Breast epithelium (tissue), 4 donors: ENCODE data around the gene DDX46. TPM values are rescaled to one million over a fixed set of nuclear protein-coding genes. Genes with fewer than 3 reads are reported as not detected.
"Not testable (repeated sequence)": the region's sequence is repeated elsewhere in the genome, so short reads cannot be mapped to it uniquely, and the experiment has no call there.

Experiments
- DNase-seq, 2 donors: peaks; one replicate each; pipeline ENCODE4 v3.0.0-alpha.2; 2019; ENCODE audit warnings: low spot score in 2 of 2
- H3K27ac ChIP-seq, 2 donors: fragments of 200-600 bp; sonication (generic) in 1 of 2; one replicate each; pipeline ENCODE4 v1.5.1; 2016 to 2019; ENCODE audit warnings: mild to moderate bottlenecking in 1 of 2
- H3K27me3 ChIP-seq, 2 donors: fragments of 200-600 bp; sonication (generic) in 1 of 2; one replicate each; pipeline versions ENCODE4 v1.5.1 to v1.6.0; 2017 to 2019; ENCODE audit warnings: control low read depth in 1 of 2, mild to moderate bottlenecking in 1 of 2
- H3K36me3 ChIP-seq: fragments of 200-600 bp; one replicate; pipeline ENCODE4 v1.5.1; 2019
- H3K4me1 ChIP-seq, 2 donors: fragments of 200-600 bp; sonication (generic); one replicate each; pipeline ENCODE4 v1.5.1; 2016 to 2019; ENCODE audit warnings: control low read depth in 1 of 2
- H3K4me3 ChIP-seq, 3 donors: fragments of 200-600 bp; sonication (generic); 1 replicate in 2 of 3; 2 replicates in 1 of 3; pipeline ENCODE4 v1.5.1; 2016 to 2019; ENCODE audit warnings: mild to moderate bottlenecking in 3 of 3, moderate library complexity in 2 of 3
- H3K9me3 ChIP-seq, 2 donors: fragments of 200-600 bp; sonication (generic) in 1 of 2; one replicate each; pipeline ENCODE4 v1.5.1; 2016 to 2019; ENCODE audit warnings: control low read depth in 1 of 2
- POLR2A ChIP-seq: fragments of 450-650 bp; IDR thresholded peaks from one replicate; pipeline ENCODE4 v1.6.1; 2016; ENCODE audit warnings: antibody characterized with exemption, mild to moderate bottlenecking, moderate library complexity
- POLR2AphosphoS5 ChIP-seq, 3 donors: sonication (generic); formaldehyde crosslinking; IDR thresholded peaks; one replicate each; pipeline ENCODE4 v1.6.1; 2017; ENCODE audit warnings: antibody characterized with exemption in 3 of 3
- intact Hi-C: fragments of 100-400 bp; cut with DNase I; formaldehyde crosslinking; loops from one replicate; pipeline ENCODE4 v1.15.1; 2023; ENCODE audit warnings: low total_unique reads
- total RNA-seq, 3 donors: library from RNA; depleted of rRNA; stranded (reverse); fragments of >200 nt; gene quantifications; one replicate each; pipeline ENCODE4 v1.1.0, GENCODE V29; 2016
- TF ChIP-seq, protein P1 (sequence below), 3 donors: fragments of 450-650 bp; IDR thresholded peaks; one replicate each; pipeline ENCODE4 v1.5.1; 2016 to 2017; ENCODE audit warnings: antibody characterized with exemption in 3 of 3, mild to moderate bottlenecking in 3 of 3, moderate library complexity in 3 of 3

The DDX46 gene
- total RNA-seq, 3 donors from 2014 or later = 37.8 to 62.6 (median 51.1) TPM

DNA sequence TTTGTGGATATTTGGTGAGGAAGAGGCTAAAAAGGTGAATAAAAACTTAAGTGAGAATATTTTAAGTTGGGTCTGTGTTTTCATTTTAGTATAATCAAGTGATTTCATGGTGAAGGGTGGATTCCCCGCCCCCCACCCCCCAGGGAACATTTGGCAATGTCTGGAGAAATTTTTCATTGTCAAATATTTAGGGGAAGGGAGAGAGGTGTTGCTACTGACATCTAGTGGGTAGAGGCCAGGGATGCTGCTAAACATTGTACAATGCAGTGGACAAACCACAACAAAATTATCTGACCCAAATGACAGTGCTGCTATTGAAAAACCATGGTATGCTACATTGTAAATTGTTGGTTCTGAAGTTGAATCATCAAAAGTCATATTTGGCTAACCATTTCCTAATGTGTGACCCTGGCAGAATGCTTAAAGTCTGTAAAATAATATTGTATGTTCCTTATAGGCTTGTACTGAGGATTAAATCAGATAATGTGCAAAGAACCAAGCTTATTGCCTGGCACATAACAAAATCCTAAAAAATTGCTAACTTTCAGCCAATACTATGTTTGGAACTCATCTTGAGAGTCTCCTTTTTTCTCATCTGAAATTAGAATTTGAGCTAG, 92.8 kb downstream of the DDX46 start:
- Histone ChIP-seq H3K27me3 (no peaks in the 10 kb centered on the region), H3K4me3 (no peak overlapping the region), H3K4me1 (peaks cover 0 to 11% of the 10 kb centered on the region in 2 donors), H3K27ac (no peak overlapping the region), H3K9me3 (no peaks in the 10 kb centered on the region), H3K36me3 (peaks cover 3% of the 10 kb centered on the region)
- TF ChIP-seq, protein P1, sequence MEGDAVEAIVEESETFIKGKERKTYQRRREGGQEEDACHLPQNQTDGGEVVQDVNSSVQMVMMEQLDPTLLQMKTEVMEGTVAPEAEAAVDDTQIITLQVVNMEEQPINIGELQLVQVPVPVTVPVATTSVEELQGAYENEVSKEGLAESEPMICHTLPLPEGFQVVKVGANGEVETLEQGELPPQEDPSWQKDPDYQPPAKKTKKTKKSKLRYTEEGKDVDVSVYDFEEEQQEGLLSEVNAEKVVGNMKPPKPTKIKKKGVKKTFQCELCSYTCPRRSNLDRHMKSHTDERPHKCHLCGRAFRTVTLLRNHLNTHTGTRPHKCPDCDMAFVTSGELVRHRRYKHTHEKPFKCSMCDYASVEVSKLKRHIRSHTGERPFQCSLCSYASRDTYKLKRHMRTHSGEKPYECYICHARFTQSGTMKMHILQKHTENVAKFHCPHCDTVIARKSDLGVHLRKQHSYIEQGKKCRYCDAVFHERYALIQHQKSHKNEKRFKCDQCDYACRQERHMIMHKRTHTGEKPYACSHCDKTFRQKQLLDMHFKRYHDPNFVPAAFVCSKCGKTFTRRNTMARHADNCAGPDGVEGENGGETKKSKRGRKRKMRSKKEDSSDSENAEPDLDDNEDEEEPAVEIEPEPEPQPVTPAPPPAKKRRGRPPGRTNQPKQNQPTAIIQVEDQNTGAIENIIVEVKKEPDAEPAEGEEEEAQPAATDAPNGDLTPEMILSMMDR (IDR thresholded peaks at IDR 0.05) = no peak
- TF ChIP-seq POLR2A (no peak), POLR2AphosphoS5 (IDR thresholded peaks at IDR 0.05) (no peak)
- intact Hi-C loops = no loop called here
- DNase-seq = no peak

DNA sequence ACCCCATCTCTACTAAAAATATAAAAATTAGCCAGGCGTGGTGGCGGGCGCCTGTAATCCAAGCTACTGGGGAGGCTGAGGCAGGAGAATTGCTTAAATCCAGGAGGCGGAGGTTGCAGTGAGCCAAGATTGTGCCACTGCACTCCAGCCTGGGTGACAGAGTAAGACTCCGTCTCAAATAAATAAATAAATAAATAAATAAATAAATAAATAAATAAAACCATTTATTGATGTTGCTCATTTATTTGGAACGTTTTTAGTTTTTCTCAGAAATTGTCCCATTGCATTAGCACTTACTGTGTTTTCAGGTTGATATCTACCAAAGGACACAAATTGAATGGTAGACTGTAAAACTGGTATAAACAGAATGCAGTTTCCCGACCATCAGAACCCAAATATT, 97.9 kb downstream of the DDX46 start:
- H3K4me1 ChIP-seq, intact Hi-C loops, H3K27me3 ChIP-seq, H3K4me3 ChIP-seq, DNase-seq, H3K9me3 ChIP-seq, H3K36me3 ChIP-seq, H3K27ac ChIP-seq: not testable (repeated sequence)

DNA sequence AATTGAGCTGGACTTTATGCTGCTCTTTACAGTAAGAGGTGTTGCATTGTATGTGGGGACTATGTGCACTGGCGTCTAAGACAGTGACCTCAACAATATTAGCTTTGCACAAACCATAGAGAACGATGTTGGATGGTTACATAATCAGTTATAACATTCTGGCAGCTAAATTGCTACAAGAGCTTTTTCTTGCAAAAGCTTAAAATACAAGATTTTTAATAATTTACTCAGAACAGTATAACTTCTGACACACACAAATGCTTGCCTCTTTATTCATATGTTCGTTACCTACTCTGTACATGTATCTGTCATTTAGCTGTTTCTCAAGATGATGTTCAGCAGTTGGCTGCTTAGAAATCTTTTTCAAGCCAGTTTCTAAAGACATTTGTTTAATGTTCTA, 98.8 kb downstream of the DDX46 start:
- intact Hi-C loops = no loop called here
- DNase-seq = no peak
- Histone ChIP-seq H3K4me1 (no peaks in the 10 kb centered on the region), H3K4me3 (no peak overlapping the region), H3K27ac (no peak overlapping the region), H3K9me3 (no peaks in the 10 kb centered on the region), H3K36me3 (peaks cover 3% of the 10 kb centered on the region), H3K27me3 (no peaks in the 10 kb centered on the region)
- TF ChIP-seq, protein P1 (IDR thresholded peaks at IDR 0.05) = no peak
- TF ChIP-seq POLR2AphosphoS5 (IDR thresholded peaks at IDR 0.05) (no peak), POLR2A (no peak)

DNA sequence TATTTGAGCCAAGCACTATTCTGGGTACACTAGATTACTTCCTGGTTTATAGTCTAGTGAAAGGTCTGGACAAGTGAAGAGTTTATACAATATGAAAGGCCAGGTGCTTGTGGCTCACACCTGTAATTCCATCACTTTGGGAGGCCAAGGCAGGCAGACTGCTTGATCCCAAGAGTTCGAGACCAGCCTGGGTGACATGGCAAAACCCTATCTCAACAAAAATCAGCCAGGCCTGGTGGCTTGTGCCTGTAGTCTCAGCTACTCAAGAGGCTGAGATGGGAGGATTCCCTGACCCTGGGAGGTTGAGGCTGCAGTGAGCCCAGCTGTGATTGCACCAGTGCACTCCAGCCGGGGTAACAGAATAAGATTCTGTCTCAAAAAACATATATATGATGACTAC, 106.1 kb downstream of the DDX46 start:
- H3K27ac ChIP-seq = no peak overlapping the region
- H3K4me3 ChIP-seq = no peak overlapping the region
- H3K27me3 ChIP-seq = no peaks in the 10 kb centered on the region
- no peaks in the 10 kb centered on the region for H3K4me1 ChIP-seq
- intact Hi-C loops = no loop called here
- H3K9me3 ChIP-seq = no peaks in the 10 kb centered on the region
- no peaks in the 10 kb centered on the region for H3K36me3 ChIP-seq
- TF ChIP-seq, protein P1 (IDR thresholded peaks at IDR 0.05) = no peak
- TF ChIP-seq POLR2A (no peak), POLR2AphosphoS5 (IDR thresholded peaks at IDR 0.05) (no peak)
- DNase-seq = no peak

DNA sequence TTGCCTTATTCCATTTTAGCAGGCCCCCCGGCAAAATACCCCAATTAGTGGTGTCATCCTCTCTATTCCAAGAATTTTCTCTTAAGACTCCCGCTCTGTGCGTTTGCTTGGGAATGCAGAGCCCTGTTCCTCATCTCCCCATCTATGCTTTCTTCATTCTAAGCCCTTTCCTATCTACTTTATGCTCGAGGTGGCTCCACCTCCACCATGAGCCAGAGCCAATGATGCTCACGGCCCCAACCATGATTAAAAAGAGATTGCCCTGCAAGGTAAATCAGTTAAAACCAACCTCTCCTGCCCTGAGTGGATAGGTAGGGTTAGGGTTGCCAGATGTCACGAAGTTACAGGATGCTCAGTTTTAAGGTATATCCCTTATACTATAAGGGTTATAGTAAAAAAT, 114.9 kb downstream of the DDX46 start:
- no peaks in the 10 kb centered on the region for H3K27me3 ChIP-seq
- H3K4me3 ChIP-seq = peak overlapping the region; percentile 83 to 93 (median 91)
- H3K27ac ChIP-seq = peak overlapping the region; percentile 90 to 96
- peaks cover 0 to 7% of the 10 kb centered on the region in 2 donors for H3K4me1 ChIP-seq
- H3K9me3 ChIP-seq = no peaks in the 10 kb centered on the region
- TF ChIP-seq POLR2A (no peak), POLR2AphosphoS5 (IDR thresholded peaks at IDR 0.05) (no peak)
- TF ChIP-seq, protein P1 (IDR thresholded peaks at IDR 0.05) = no peak
- no peak for DNase-seq
- no peaks in the 10 kb centered on the region for H3K36me3 ChIP-seq
- intact Hi-C loops = no loop called here
